Measurements from ENCODE around the gene UBQLN3. TPM values are rescaled to one million over a fixed set of nuclear protein-coding genes. Genes with fewer than 3 reads are reported as not detected.

Gene UBQLN3
- total RNA-seq, 1 donor from 2014 or later, result not detected

GRCh38 chr11:5531053-5531831, 21.5 kb upstream of the UBQLN3 start:
- no peak for TF ChIP-seq CTCF (IDR thresholded peaks at IDR 0.05; ENCODE audit: insufficient read depth, low read length, poor library complexity, severe bottlenecking)
- Histone ChIP-seq H3K27me3 (ENCODE audit: control insufficient read depth, insufficient read depth, low read length) (no peaks in the 10 kb centered on the region), H3K4me3 (ENCODE audit: low read depth, low read length) (no peak overlapping the region), H3K36me3 (ENCODE audit: control insufficient read depth, insufficient read depth, low read length) (no peaks in the 10 kb centered on the region)
- DNase-seq (ENCODE audit: low read depth), result no peak

GRCh38 chr11:5528495-5528894, 18.7 kb upstream of the UBQLN3 start:
- H3K27me3 ChIP-seq (ENCODE audit: control insufficient read depth, insufficient read depth, low read length), result no peaks in the 10 kb centered on the region
- DNase-seq (ENCODE audit: low read depth), result no peak
- no peaks in the 10 kb centered on the region for H3K36me3 ChIP-seq (ENCODE audit: control insufficient read depth, insufficient read depth, low read length)
- no peak for TF ChIP-seq CTCF (IDR thresholded peaks at IDR 0.05; ENCODE audit: insufficient read depth, low read length, poor library complexity, severe bottlenecking)
- H3K4me3 ChIP-seq (ENCODE audit: low read depth, low read length), result no peak overlapping the region

GRCh38 chr11:5527716-5528115, 18.0 kb upstream of the UBQLN3 start:
- no peak for TF ChIP-seq CTCF (IDR thresholded peaks at IDR 0.05; ENCODE audit: insufficient read depth, low read length, poor library complexity, severe bottlenecking)

GRCh38 chr11:5524756-5525155, 15.0 kb upstream of the UBQLN3 start:
- Histone ChIP-seq H3K4me3 (ENCODE audit: low read depth, low read length) (no peak overlapping the region), H3K27me3 (ENCODE audit: control insufficient read depth, insufficient read depth, low read length) (no peaks in the 10 kb centered on the region)
- no peak for DNase-seq (ENCODE audit: low read depth)

More at GRCh38 chr11:5527716-5528115, 18.0 kb upstream of the UBQLN3 start:
- no peak overlapping the region for H3K4me3 ChIP-seq (ENCODE audit: low read depth, low read length)
- H3K36me3 ChIP-seq (ENCODE audit: control insufficient read depth, insufficient read depth, low read length), result no peaks in the 10 kb centered on the region
- DNase-seq (ENCODE audit: low read depth), result no peak
- H3K27me3 ChIP-seq (ENCODE audit: control insufficient read depth, insufficient read depth, low read length), result no peaks in the 10 kb centered on the region

GRCh38 chr11:5522308-5522707, 12.6 kb upstream of the UBQLN3 start:
- Histone ChIP-seq H3K36me3 (ENCODE audit: control insufficient read depth, insufficient read depth, low read length) (no peaks in the 10 kb centered on the region), H3K4me3 (ENCODE audit: low read depth, low read length) (no peak overlapping the region), H3K27me3 (ENCODE audit: control insufficient read depth, insufficient read depth, low read length) (no peaks in the 10 kb centered on the region)
- DNase-seq (ENCODE audit: low read depth), result no peak
- TF ChIP-seq CTCF (IDR thresholded peaks at IDR 0.05; ENCODE audit: insufficient read depth, low read length, poor library complexity, severe bottlenecking), result no peak

More at GRCh38 chr11:5524756-5525155, 15.0 kb upstream of the UBQLN3 start:
- no peak for TF ChIP-seq CTCF (IDR thresholded peaks at IDR 0.05; ENCODE audit: insufficient read depth, low read length, poor library complexity, severe bottlenecking)
- H3K36me3 ChIP-seq (ENCODE audit: control insufficient read depth, insufficient read depth, low read length), result no peaks in the 10 kb centered on the region

GRCh38 chr11:5521540-5521939, 11.8 kb upstream of the UBQLN3 start:
- no peak for TF ChIP-seq CTCF (IDR thresholded peaks at IDR 0.05; ENCODE audit: insufficient read depth, low read length, poor library complexity, severe bottlenecking)
- H3K27me3 ChIP-seq (ENCODE audit: control insufficient read depth, insufficient read depth, low read length), result no peaks in the 10 kb centered on the region
- no peak overlapping the region for H3K4me3 ChIP-seq (ENCODE audit: low read depth, low read length)
- no peak for DNase-seq (ENCODE audit: low read depth)
- H3K36me3 ChIP-seq (ENCODE audit: control insufficient read depth, insufficient read depth, low read length), result no peaks in the 10 kb centered on the region
